Measurements from ENCODE around the gene KIF5C. TPM values are rescaled to one million over a fixed set of nuclear protein-coding genes. Genes with fewer than 3 reads are reported as not detected.

The KIF5C gene
- total RNA-seq, 1 experiment from 2014 or later = 24.0 TPM

DNA sequence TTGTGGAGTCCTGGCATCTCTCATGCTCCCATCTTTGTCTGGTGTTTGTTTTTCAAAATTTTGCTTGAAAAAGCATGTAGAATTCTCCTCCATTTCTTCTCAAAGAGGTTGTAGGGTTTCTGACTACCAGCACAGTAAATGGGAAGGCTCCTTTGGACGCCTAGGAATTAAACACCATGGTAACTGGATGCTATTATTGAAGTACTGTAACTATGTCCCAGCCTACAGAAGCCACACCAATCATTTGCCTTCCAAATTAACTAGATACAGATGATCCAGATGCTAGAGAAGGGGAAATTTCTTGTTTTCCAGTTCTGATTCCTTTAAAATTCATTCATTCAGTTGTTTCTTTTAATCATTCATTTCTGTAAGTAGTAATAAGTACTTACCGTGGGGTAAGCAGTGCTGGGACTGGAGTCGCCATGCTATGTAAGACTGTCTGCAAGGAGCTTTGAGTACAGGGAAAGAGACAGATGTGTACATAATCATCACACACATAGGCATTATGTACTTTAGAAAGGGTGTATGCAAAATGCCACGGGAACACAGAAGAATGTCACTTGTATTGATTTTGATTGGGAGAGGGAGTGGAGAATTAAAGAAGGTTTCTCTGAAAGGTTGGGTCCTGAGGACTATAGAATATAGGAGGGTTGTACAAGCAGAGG, 49.6 kb downstream of the KIF5C start:
- H3K4me3 ChIP-seq (ENCODE audit: insufficient read depth, low read depth, low read length) = no peak overlapping the region
- no peaks in the 10 kb centered on the region for H3K27me3 ChIP-seq (ENCODE audit: control insufficient read depth, insufficient read depth, low read length)
- DNase-seq = no peak
- peaks cover 4% of the 10 kb centered on the region for H3K36me3 ChIP-seq (replicated peaks; ENCODE audit: control insufficient read depth, insufficient read depth, low read length)

GRCh38 chr2:148926291-148926961, 51.4 kb downstream of the KIF5C start:
- H3K4me3 ChIP-seq (ENCODE audit: insufficient read depth, low read depth, low read length) = no peak overlapping the region
- DNase-seq = peak; percentile 79
- peaks cover 7% of the 10 kb centered on the region for H3K36me3 ChIP-seq (replicated peaks; ENCODE audit: control insufficient read depth, insufficient read depth, low read length)
- no peaks in the 10 kb centered on the region for H3K27me3 ChIP-seq (ENCODE audit: control insufficient read depth, insufficient read depth, low read length)

GRCh38 chr2:148926981-148927401, 52.0 kb downstream of the KIF5C start:
- peak; percentile 23 for DNase-seq
- Histone ChIP-seq H3K4me3 (ENCODE audit: insufficient read depth, low read depth, low read length) (no peak overlapping the region), H3K27me3 (ENCODE audit: control insufficient read depth, insufficient read depth, low read length) (no peaks in the 10 kb centered on the region), H3K36me3 (replicated peaks; ENCODE audit: control insufficient read depth, insufficient read depth, low read length) (peaks cover 7% of the 10 kb centered on the region)

GRCh38 chr2:148928395-148928794, 53.4 kb downstream of the KIF5C start:
- Histone ChIP-seq H3K4me3 (ENCODE audit: insufficient read depth, low read depth, low read length) (no peak overlapping the region), H3K36me3 (replicated peaks; ENCODE audit: control insufficient read depth, insufficient read depth, low read length) (peaks cover 5% of the 10 kb centered on the region), H3K27me3 (ENCODE audit: control insufficient read depth, insufficient read depth, low read length) (no peaks in the 10 kb centered on the region)
- no peak for DNase-seq

DNA sequence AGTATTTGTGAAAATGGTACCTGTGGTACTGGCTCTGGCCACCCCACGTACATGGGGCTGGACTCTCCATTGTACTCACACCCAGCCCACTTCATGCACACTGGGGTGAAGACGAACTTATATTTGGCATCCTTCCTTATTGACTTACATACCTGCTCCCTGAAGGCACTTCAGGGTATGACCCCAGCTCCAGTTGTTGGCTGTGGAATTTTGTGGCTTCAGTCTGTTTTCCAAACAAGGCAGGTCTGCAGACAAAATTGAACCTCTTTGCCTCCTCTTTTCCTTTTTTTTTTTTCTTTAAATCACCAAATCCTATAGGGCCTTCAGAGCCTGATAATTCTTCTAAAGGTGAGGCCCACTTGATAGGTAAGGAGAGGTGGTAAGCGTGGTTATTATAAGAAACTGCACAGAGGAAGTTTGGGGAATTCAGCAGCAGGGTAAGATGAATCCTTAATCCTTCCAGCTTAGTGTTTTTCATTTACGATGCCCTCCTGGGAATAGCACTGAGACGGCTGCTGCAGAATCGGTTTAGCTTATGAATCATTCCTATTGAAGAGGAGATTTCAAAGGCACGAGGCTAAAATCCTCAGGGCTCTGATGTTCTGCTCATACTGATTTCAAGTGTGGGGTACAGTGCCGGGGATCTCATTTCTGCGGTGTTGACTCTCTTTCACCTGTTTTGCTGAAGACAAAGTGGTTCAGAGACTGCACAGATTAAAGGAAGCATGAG, 55.2 kb downstream of the KIF5C start:
- DNase-seq = no peak
- H3K4me3 ChIP-seq (ENCODE audit: insufficient read depth, low read depth, low read length) = no peak overlapping the region
- peaks cover 5% of the 10 kb centered on the region for H3K36me3 ChIP-seq (replicated peaks; ENCODE audit: control insufficient read depth, insufficient read depth, low read length)
- H3K27me3 ChIP-seq (ENCODE audit: control insufficient read depth, insufficient read depth, low read length) = no peaks in the 10 kb centered on the region

GRCh38 chr2:148932536-148932935, 57.5 kb downstream of the KIF5C start:
- H3K4me3 ChIP-seq (ENCODE audit: insufficient read depth, low read depth, low read length) = no peak overlapping the region
- no peak for DNase-seq
- peaks cover 4% of the 10 kb centered on the region for H3K36me3 ChIP-seq (replicated peaks; ENCODE audit: control insufficient read depth, insufficient read depth, low read length)
- H3K27me3 ChIP-seq (ENCODE audit: control insufficient read depth, insufficient read depth, low read length) = no peaks in the 10 kb centered on the region

DNA sequence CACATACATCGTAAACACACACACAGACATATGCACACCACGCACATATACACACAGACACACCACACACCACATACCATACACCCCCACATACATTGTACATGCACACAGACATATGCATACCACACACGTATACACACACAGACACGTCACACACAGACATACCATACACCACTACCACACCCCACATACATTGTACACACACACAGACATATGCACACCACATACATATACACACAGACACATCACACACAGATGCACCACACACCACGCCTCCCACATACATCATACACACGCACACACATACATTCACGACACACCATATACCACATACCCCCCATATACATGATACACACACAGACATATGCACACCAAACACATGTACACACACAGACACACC, 58.4 kb downstream of the KIF5C start:
- H3K27me3 ChIP-seq (ENCODE audit: control insufficient read depth, insufficient read depth, low read length) = no peaks in the 10 kb centered on the region
- H3K4me3 ChIP-seq (ENCODE audit: insufficient read depth, low read depth, low read length) = no peak overlapping the region
- no peak for DNase-seq
- H3K36me3 ChIP-seq (replicated peaks; ENCODE audit: control insufficient read depth, insufficient read depth, low read length) = peaks cover 4% of the 10 kb centered on the region

DNA sequence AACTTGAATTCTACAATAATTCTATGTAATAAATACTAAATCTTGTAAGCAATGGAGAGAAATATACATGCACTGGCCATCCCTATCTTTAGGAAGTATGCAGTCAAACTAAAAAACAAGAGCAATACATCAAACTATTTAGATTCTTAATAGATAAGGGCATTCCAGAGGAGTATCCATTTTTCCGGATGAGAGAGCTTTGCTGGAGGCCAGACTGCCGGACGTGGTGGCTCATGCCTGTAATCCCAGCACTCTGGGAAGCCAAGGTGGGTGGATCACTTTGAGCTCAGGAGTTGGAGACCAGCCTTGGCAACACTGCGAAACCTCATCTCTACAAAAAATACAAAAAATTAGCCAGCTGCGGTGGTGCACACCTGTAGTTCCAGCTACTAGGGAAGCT, 60.8 kb downstream of the KIF5C start:
- no peak for DNase-seq
- Histone ChIP-seq H3K27me3 (ENCODE audit: control insufficient read depth, insufficient read depth, low read length) (no peaks in the 10 kb centered on the region; the same call in 1 of the 2 replicates), H3K4me3 (ENCODE audit: insufficient read depth, low read depth, low read length) (no peak overlapping the region), H3K36me3 (replicated peaks; ENCODE audit: control insufficient read depth, insufficient read depth, low read length) (peaks cover 1% of the 10 kb centered on the region)

DNA sequence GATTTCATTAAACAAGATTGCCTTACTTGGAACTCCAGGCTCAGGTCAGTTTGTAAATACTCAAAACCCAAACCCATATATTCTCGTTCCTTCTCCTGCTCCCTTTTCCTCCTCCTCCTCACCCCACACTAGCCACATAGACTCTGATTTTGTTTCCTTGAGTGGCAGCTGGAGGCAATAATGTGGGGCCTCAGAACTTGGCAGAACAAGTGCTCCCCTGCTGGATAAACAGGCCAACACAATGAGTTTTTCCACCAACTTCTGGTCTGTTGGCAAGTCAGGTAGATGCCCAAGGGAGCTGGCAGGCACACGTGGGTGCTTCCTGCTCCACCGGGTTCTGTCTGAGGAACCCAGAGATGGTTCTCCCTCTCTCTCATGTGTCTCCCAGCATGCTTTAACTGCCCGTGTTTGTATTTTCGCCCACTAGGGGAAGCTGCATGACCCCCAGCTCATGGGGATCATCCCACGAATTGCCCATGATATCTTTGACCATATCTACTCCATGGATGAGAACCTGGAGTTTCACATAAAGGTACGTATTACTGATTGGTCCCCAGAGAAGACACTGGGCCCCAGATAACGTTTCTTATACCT, 61.9 kb downstream of the KIF5C start:
- Histone ChIP-seq H3K27me3 (ENCODE audit: control insufficient read depth, insufficient read depth, low read length) (no peaks in the 10 kb centered on the region; the same call in 1 of the 2 replicates), H3K4me3 (ENCODE audit: insufficient read depth, low read depth, low read length) (no peak overlapping the region)
- peak; percentile 24 for DNase-seq

DNA sequence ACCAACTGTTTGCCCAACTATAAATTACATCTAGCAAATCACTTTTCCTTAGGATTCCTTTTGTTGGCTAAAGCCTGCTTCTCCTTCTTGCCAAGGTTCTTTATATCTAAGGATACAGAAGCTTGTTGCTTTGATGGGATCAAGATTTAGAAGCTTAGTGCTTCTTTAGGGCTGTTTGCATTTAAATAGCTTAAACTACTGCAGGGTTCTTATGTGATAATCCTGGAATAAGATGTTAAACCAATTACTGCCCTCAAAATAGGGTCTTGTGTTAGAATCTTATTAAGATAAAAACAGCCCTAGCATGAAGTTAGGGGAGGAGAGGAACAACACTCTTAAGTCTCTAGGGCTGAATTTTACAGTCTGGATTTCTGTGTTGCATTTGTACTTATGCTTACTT, 64.2 kb downstream of the KIF5C start:
- no peaks in the 10 kb centered on the region; the same call in 1 of the 2 replicates for H3K27me3 ChIP-seq (ENCODE audit: control insufficient read depth, insufficient read depth, low read length)
- H3K36me3 ChIP-seq (replicated peaks; ENCODE audit: control insufficient read depth, insufficient read depth, low read length) = peaks cover 1% of the 10 kb centered on the region
- H3K4me3 ChIP-seq (ENCODE audit: insufficient read depth, low read depth, low read length) = no peak overlapping the region
- DNase-seq = no peak

More for the DNA sequence above, 61.9 kb downstream of the KIF5C start:
- H3K36me3 ChIP-seq (replicated peaks; ENCODE audit: control insufficient read depth, insufficient read depth, low read length) = no peaks in the 10 kb centered on the region; the same call in none of the 2 replicates

DNA sequence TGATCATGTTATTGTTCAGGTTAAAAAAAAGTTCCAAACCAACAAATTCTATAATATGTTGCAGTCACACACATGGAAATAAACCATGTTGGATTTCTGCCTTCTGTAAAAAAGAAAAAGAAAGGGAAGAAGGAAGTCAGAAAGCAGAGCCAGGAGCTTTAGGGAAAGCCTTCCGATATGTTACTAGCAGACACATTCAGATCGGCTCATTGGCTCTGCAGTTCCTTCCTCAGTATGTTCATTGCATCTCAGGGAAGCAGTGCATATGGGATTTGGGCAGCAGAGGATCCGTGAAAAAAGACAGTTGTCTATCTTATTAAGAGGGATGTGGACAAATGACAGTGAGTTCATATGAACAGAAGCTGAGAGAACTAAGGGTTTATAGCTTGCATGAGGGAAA, 68.1 kb downstream of the KIF5C start:
- no peak for DNase-seq
- peaks cover 5% of the 10 kb centered on the region for H3K36me3 ChIP-seq (replicated peaks; ENCODE audit: control insufficient read depth, insufficient read depth, low read length)
- H3K27me3 ChIP-seq (ENCODE audit: control insufficient read depth, insufficient read depth, low read length) = no peaks in the 10 kb centered on the region; the same call in 1 of the 2 replicates
- no peak overlapping the region for H3K4me3 ChIP-seq (ENCODE audit: insufficient read depth, low read depth, low read length)

DNA sequence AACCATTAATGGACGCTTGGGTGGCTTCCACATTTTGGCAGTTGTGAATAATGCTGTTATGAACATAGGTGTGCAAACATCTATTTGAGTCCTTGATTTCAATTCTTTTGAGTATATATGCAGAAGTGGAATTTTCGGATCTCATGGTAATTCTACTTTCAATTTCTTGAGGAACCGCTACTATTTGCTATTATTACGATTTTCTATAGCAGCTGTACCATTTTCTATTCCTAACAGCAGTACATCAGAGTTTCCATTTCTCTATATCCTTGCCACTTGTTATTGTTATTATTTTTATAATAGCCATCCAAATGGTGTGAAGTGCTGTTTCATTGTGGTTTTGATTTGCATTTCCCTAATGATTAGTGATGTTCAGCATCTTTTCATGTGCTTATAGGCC, 69.5 kb downstream of the KIF5C start:
- no peak for DNase-seq
- Histone ChIP-seq H3K27me3 (ENCODE audit: control insufficient read depth, insufficient read depth, low read length) (no peaks in the 10 kb centered on the region; the same call in 1 of the 2 replicates), H3K4me3 (ENCODE audit: insufficient read depth, low read depth, low read length) (no peak overlapping the region), H3K36me3 (replicated peaks; ENCODE audit: control insufficient read depth, insufficient read depth, low read length) (peaks cover 6% of the 10 kb centered on the region)

DNA sequence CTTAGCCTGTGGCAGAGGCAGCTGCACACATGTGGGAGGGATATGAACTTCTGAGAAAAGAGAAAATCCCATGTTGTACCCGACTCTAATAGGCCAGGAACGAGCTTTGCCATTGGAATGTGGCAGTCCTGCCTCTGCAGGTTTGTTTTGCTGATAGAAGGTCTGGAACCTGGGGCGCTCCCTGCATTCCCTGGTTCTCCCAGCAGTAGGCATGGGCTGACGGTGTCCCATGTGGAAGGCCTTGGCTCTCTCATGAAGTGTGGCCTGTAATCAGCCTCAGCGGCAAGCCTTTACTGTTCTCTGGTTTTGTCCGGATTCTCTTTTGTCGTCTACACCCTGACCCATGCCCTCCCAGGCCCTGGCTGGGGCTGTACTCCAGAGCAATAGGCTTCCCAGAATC, 72.3 kb downstream of the KIF5C start:
- H3K27me3 ChIP-seq (ENCODE audit: control insufficient read depth, insufficient read depth, low read length) = no peaks in the 10 kb centered on the region
- peaks cover 12% of the 10 kb centered on the region for H3K36me3 ChIP-seq (replicated peaks; ENCODE audit: control insufficient read depth, insufficient read depth, low read length)
- DNase-seq = no peak
- H3K4me3 ChIP-seq (ENCODE audit: insufficient read depth, low read depth, low read length) = no peak overlapping the region

- Histone ChIP-seq H3K27me3 (ENCODE audit: control insufficient read depth, insufficient read depth, low read length) (no peaks in the 10 kb centered on the region), H3K36me3 (replicated peaks; ENCODE audit: control insufficient read depth, insufficient read depth, low read length) (peaks cover 12% of the 10 kb centered on the region), H3K4me3 (ENCODE audit: insufficient read depth, low read depth, low read length) (no peak overlapping the region)
- DNase-seq = no peak
Observed at GRCh38 chr2:148948868-148949267, 73.8 kb downstream of the KIF5C start.

All from H7 (cell line).